Astrocyte of the spinal cord (primary cell): ENCODE data around the gene RFPL2.

Experiments
- DNase-seq: peaks from one replicate; pipeline ENCODE4 v3.0.0; 2011; ENCODE audit warnings: low read depth, low spot score
- H3K4me3 ChIP-seq: 2 replicates; pipeline ENCODE4 v1.5.1; 2011; ENCODE audit warnings: low read depth, mild to moderate bottlenecking, low read length, moderate library complexity
- in situ Hi-C: cut with HindIII; loops from 2 replicates; pipeline ENCODE4 v1.10.0; 2017; ENCODE audit warnings: low sequenced_read_pairs
- TF ChIP-seq, protein P1 (sequence below): IDR thresholded peaks from 2 replicates; pipeline ENCODE4 v1.5.1; 2012; ENCODE audit warnings: low read depth, mild to moderate bottlenecking, low read length, inconsistent platforms

Gene RFPL2

GRCh38 chr22:32183625-32184024 is 21.2 kb downstream of the RFPL2 start:
- DNase-seq: no peak
- no peak overlapping the region for H3K4me3 ChIP-seq
- in situ Hi-C loops: no loop called here
- TF ChIP-seq, protein P1, sequence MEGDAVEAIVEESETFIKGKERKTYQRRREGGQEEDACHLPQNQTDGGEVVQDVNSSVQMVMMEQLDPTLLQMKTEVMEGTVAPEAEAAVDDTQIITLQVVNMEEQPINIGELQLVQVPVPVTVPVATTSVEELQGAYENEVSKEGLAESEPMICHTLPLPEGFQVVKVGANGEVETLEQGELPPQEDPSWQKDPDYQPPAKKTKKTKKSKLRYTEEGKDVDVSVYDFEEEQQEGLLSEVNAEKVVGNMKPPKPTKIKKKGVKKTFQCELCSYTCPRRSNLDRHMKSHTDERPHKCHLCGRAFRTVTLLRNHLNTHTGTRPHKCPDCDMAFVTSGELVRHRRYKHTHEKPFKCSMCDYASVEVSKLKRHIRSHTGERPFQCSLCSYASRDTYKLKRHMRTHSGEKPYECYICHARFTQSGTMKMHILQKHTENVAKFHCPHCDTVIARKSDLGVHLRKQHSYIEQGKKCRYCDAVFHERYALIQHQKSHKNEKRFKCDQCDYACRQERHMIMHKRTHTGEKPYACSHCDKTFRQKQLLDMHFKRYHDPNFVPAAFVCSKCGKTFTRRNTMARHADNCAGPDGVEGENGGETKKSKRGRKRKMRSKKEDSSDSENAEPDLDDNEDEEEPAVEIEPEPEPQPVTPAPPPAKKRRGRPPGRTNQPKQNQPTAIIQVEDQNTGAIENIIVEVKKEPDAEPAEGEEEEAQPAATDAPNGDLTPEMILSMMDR: no peak

DNA sequence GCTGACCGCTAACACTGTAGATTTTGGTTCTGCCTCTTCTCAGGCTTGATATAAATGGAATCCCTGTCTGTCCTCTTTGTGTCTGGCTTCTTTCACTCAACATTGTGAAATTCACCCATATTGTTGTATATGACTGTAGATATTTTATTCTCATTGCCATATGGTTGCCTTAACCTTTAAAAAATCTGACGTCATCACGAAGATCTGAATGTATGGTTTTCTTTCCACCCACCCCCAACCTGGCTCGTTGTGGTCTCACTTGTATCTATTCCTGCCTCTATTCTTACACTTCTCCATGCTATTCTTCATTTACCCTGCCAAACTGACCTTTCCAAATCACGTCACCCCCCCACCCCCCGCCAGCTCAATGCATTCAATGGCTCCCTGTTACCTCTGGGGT is 23.8 kb downstream of the RFPL2 start:
- in situ Hi-C loops: no loop called here
- TF ChIP-seq, protein P1: no peak
- H3K4me3 ChIP-seq: no peak overlapping the region
- no peak for DNase-seq

GRCh38 chr22:32177221-32177765 is 27.6 kb downstream of the RFPL2 start:
- in situ Hi-C loops: no loop called here
- H3K4me3 ChIP-seq: no peak overlapping the region
- DNase-seq: no peak
- TF ChIP-seq, protein P1: no peak

DNA sequence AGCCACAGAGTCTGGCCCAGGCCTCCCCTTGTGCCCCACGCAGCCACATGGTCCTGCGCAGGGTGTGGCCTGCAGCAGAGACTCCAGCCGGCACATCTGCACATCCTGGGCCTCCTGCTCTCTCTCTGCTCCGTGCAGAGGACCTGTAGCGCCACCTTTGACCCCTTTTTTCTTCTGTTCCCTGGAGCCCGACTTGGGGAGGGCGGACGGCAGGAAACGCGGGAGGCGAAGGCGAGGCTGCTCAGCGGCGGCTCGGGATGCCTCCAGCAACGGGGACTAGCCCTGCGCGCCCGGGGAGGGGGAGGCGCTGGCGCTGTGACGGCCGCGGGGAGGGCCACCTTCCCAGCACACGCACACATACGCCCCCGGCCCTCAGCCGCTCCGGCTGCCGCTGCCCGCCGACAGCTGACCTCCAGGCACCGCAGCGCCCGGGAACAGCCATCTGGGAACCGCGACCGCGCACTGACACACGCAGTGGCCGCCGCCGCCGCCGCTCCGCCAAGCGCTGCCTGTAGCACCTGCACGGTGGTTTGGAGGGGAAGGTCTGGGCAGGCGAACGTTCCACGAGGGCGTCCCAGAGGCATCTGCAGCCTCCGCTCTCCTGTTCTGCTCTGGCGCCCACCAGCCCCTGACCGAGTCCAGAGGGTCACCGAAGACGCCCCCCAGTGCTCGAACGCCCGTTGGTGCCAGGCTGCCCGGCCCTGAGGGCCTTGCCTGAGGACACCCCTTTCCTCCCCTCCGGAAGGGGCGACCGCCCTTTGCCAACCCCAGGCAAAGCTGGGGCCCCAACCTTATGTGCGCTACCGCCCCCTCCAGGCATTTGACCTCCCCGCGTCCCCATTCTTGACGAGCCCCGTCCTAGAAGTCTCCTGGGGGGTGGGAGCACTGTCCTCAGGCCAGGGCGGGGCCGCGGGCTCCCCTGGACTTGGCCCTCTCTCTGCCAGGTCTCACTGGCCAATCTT is 28.9 kb downstream of the RFPL2 start:
- in situ Hi-C loops: no loop called here
- TF ChIP-seq, protein P1: no peak
- no peak for DNase-seq
- H3K4me3 ChIP-seq: no peak overlapping the region

- no peak overlapping the region for H3K4me3 ChIP-seq
- TF ChIP-seq, protein P1: no peak
- in situ Hi-C loops: no loop called here
- no peak for DNase-seq
Measured at GRCh38 chr22:32175115-32175514, 29.8 kb downstream of the RFPL2 start.

GRCh38 chr22:32165681-32166080 is 39.2 kb downstream of the RFPL2 start:
- no peak overlapping the region for H3K4me3 ChIP-seq
- TF ChIP-seq, protein P1: no peak
- no peak for DNase-seq
- in situ Hi-C loops: no loop called here
